NOMO-1 treated with DMSO at 0.1 percent for 48 hours (cell line): ENCODE results near the gene BAMBI.

Experiments used
- DNase-seq: peaks from one replicate; lab custom pipeline; 2025; ENCODE audit not compliant: unreplicated experiment; lab: John Stamatoyannopoulos, UW

Gene BAMBI

DNA sequence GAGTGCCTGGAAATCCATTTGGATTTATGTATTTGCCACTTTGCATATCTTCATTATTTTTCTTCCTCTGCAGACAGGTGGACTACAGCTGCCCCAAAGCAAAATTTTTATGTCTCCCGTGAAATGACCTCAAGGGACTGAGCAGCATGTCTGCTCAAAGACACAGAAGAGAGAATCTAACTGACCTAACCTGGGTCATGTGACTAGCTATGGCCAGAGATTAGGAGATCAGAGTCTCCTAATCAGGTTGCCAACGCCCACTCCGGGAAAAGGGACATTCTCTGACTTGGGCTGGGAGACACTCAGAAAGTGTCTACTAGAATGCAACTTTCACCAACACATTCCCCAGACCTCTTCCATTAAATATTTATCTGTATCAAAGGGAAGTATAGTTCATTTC is 2.5 kb upstream of the BAMBI start:
- no peak for DNase-seq

GRCh38 chr10:28676326-28676967 is 874 bp upstream of the BAMBI start:
- no peak for DNase-seq

GRCh38 chr10:28677888-28678686 is 766 bp downstream of the BAMBI start:
- DNase-seq = peak; percentile 24

GRCh38 chr10:28678687-28679457 is 1.6 kb downstream of the BAMBI start:
- peak; percentile 57 for DNase-seq

DNA sequence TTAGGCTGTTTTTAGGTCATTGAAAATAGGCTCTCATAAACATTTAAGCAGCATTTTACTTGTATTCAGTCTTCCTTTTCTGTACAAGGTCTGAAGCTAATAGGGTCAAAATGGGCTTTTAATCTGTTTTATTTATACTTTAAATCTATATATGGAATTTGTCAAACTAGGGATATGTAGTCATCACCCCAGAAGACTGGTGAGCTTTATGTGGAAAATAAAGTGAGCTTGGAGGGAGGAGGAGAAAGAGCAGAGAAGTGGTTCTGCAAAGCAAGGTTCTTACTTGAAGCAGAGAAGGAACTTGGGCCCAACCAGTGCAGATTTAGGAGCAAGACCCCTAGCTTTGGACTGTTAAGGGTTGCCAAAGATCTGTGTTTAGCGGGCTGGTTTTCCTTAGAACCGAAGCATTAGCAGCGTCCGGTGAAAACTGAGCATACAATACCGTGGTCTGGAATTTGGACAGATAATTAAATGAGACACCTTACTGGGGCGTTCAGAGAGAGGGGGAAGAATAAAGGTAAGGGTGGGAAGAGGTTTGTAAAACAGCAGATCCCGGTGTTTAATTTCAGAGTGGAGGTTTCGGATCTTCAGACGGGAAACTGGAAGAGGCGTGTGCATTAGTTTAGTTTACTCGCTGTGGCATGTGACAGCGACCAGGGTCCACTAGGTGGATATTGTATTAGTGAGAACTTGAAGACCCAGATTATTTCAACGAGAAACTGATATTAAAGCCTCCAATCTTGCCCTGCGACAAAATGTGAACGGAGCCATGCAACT is 2.4 kb downstream of the BAMBI start:
- DNase-seq = no peak

GRCh38 chr10:28680358-28680752 is 3.0 kb downstream of the BAMBI start:
- DNase-seq = peak; percentile 98

GRCh38 chr10:28681291-28681763 is 4.0 kb downstream of the BAMBI start:
- DNase-seq = no peak

GRCh38 chr10:28681928-28682750 is 4.8 kb downstream of the BAMBI start:
- no peak for DNase-seq

GRCh38 chr10:28684157-28684985 is 7.0 kb downstream of the BAMBI start:
- DNase-seq = no peak

GRCh38 chr10:28684986-28685580 is 7.8 kb downstream of the BAMBI start:
- no peak for DNase-seq

- no peak for DNase-seq
Observed at GRCh38 chr10:28685717-28686116, 8.4 kb downstream of the BAMBI start.

GRCh38 chr10:28686835-28687682 is 9.7 kb downstream of the BAMBI start:
- no peak for DNase-seq

DNA sequence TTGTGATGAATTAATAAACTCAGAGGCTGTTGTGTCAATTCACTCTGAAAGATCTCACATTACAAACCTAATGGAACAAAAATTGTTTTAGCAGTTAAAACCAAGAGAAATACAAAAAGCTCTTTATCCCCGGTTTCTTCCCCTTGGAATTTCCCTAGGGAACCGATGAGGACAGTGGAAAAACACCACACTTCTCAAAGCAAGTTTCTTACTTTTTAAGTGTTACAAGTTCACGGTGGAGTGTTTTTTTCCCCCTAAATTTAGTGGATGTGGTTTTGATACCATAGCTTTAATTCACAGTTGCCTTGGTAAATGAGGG is 10.3 kb downstream of the BAMBI start:
- no peak for DNase-seq

DNA sequence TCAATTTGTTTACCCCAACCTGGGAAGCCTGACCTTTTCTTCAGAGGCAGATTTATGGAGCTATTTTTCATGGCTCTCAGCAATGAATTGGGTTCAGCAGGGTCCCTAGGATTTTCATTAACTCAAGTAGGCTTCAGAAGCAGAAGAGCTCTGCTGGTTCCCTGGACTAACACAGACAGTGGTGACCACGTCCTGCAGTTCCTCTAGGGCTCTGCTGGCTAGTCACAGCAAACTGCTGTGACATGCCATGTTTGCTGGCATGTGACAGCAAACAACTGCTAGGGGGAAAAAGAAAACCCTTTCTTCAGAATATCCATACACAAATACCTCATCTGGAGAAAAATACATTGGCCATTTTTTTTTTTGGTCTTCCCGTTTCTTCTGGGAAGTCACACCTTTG is 13.2 kb downstream of the BAMBI start:
- DNase-seq = no peak

DNA sequence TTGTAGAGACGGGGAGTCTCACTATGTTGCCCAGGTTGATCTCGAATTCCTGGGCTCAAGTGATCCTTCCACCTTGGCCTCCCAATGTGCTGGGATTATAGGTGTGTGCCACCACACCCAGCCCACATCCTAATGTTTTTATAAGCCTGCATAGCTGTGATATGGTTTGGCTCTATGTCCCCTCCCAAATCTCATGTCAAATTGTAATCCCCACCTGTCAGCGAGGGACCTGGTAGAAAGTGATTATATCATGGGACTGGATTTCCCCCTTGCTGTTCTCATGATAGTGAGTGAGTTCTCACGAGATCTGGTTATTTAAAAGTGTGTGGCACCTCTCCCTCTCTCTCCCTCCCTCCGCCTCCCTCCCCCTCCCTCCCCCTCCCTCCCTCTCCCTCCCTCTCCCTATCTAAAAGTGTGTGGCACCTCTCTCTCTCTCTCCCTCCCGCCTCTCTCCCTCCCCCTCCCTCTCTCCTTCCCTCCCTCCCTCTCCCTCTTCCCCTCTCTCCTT is 13.9 kb downstream of the BAMBI start:
- no peak for DNase-seq

GRCh38 chr10:28692050-28692449 is 14.7 kb downstream of the BAMBI start:
- no peak for DNase-seq

GRCh38 chr10:28694530-28694929 is 17.2 kb downstream of the BAMBI start:
- no peak for DNase-seq

DNA sequence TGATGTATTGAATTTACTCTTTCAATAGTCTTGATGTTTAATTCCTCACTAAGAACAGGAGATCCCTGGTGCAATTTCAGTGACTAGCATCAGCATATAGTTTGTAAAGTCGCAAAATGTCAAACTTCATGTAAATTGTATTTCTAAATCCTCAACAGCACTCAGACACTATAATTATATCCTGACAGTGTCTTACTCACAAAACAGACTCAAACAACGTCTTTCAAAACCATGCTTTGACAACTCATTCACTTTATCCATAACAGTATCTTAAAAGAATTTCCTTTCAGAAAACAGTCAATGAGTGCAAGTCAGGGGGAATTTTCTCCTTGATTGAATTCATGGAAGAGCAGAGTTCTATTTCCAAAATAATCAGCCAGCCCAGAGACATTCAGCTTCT is 20.8 kb downstream of the BAMBI start:
- no peak for DNase-seq
